Measurements from ENCODE around the gene DDX43. TPM values are rescaled to one million over a fixed set of nuclear protein-coding genes. Genes with fewer than 3 reads are reported as not detected.
A peak's percentile ranks its signal among the peaks of the same experiment; 100 is the strongest.

Gene DDX43
- total and polyA plus RNA-seq, 8 donors, result 0.27 to 1.5 (median 1.2) TPM

DNA sequence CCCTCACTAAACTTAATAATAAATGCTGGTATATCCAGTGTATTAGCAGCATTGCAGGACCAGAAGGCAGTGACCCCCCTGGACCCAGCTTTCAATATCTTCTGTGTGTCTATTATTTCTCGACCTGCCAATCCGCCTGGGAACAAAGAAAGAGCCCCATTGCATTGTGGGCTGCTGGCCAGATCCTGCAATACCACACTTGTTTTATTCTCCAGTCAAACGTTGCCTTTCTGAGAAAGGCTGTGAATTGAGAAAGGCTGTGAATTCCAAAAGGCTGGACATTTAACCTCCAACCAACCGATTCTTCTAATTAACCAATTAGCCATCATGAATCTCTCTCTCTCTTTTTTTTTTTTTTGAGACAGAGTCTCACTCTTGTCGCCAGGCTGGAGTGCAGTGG is 65.4 kb downstream of the DDX43 start:
- Histone ChIP-seq H3K4me1 (peaks cover 7 to 55% of the 10 kb centered on the region in 2 donors), H3K9me3 (no peaks in the 10 kb centered on the region), H3K36me3 (no peaks in the 10 kb centered on the region), H3K4me3 (no peak overlapping the region), H3K27ac (no peak overlapping the region), H3K27me3 (no peaks in the 10 kb centered on the region)
- no peak for ATAC-seq
- intact Hi-C loops (cut with DNase I), result no loop called here
- TF ChIP-seq, protein P1, sequence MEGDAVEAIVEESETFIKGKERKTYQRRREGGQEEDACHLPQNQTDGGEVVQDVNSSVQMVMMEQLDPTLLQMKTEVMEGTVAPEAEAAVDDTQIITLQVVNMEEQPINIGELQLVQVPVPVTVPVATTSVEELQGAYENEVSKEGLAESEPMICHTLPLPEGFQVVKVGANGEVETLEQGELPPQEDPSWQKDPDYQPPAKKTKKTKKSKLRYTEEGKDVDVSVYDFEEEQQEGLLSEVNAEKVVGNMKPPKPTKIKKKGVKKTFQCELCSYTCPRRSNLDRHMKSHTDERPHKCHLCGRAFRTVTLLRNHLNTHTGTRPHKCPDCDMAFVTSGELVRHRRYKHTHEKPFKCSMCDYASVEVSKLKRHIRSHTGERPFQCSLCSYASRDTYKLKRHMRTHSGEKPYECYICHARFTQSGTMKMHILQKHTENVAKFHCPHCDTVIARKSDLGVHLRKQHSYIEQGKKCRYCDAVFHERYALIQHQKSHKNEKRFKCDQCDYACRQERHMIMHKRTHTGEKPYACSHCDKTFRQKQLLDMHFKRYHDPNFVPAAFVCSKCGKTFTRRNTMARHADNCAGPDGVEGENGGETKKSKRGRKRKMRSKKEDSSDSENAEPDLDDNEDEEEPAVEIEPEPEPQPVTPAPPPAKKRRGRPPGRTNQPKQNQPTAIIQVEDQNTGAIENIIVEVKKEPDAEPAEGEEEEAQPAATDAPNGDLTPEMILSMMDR (IDR thresholded peaks at IDR 0.05), result no peak
- DNase-seq, result no peak

DNA sequence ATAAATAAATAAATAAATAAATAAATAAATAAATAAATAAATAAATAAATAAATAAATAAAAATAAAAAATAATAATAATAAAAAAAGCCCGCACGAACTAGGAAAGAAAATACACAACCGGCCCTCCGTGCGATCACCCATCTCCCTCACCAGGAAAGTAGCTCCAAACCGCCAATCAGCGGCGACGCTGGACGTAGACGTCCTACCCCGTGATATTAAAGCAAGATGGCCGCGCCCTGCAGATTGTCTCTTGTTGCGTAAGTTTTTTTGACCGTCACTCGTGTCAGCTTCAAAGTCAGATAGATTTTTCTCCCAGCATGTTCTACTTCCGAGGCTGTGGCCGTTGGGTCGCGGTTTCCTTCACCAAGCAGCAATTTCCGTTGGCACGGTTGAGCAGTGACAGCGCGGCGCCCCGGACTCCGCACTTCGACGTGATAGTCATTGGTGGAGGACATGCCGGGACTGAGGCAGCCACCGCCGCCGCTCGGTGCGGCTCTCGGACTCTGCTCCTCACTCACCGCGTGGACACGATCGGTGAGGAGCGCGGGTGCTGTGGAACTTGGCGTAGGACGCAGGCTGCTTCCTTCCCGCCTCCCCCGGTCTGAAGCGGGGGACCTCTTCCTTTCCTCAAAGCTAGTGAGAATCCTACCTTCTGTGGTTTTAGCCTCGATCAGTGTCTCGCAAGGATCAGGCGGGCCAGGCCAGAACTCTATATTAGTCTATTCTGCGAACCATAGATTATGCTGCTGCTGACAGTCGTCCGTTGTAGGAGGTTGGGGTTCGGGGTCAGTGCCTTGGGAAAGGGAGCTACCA is 67.1 kb downstream of the DDX43 start, which contains the start of gene MTO1:
MTO1 (plus strand) TSS at position 201 of the 814 bp plus-strand sequence; CDS start at position 319, 118 bp downstream.
- TF ChIP-seq, protein P1 (IDR thresholded peaks at IDR 0.05), result peak in 1 of 2 donors; percentile 13
- peak within 1 kb of the TSS; percentile 94 for H3K27ac ChIP-seq
- DNase-seq (peak; percentile 82 to 96 (median 94)), ATAC-seq (peak; percentile 99)
- H3K27me3 ChIP-seq, result no peaks in the 10 kb centered on the region
- peaks cover 7 to 41% of the 10 kb centered on the region in 2 donors for H3K4me1 ChIP-seq
- no peaks in the 10 kb centered on the region for H3K9me3 ChIP-seq
- peaks cover 0 to 12% of the 10 kb centered on the region in 2 donors for H3K36me3 ChIP-seq
- intact Hi-C loops (cut with DNase I), result no loop called here
- peak within 1 kb of the TSS; percentile 80 to 89 for H3K4me3 ChIP-seq

Other genes starting within 250 kb of the DDX43 start
- not detected for gene KHDC1L, start 169.3 kb upstream of the DDX43 start, total RNA-seq
- 1 to 10 TPM in 2 of 6 donors, under 1 TPM in 4; 0.24 to 1.2 (median 0.88) TPM for gene KHDC1L, start 169.3 kb upstream of the DDX43 start, polyA plus RNA-seq (ENCODE audit: insufficient read length in 6 of 6)
- gene KHDC1, start 131.6 kb upstream of the DDX43 start, total RNA-seq, result 1 to 10 TPM; 1.9 to 2.4 TPM
- 10 to 100 TPM; 11.7 to 13.5 (median 12.4) TPM for gene KHDC1, start 131.6 kb upstream of the DDX43 start, polyA plus RNA-seq (ENCODE audit: insufficient read length in 6 of 6)
- gene DPPA5, start 40.6 kb upstream of the DDX43 start, total RNA-seq, result not detected
- gene DPPA5, start 40.6 kb upstream of the DDX43 start, polyA plus RNA-seq (ENCODE audit: insufficient read length in 6 of 6), result not detected
- gene KHDC3L, start 32.2 kb upstream of the DDX43 start, total RNA-seq, result not detected
- gene KHDC3L, start 32.2 kb upstream of the DDX43 start, polyA plus RNA-seq (ENCODE audit: insufficient read length in 6 of 6), result under 1 TPM in 3 of 6 donors, not detected in 3; 0.13 to 0.23 (median 0.18) TPM
- under 1 TPM; 0.38 to 0.71 TPM for gene OOEP, start 24.9 kb upstream of the DDX43 start, total RNA-seq
- gene OOEP, start 24.9 kb upstream of the DDX43 start, polyA plus RNA-seq (ENCODE audit: insufficient read length in 6 of 6), result under 1 TPM in 4 of 6 donors, not detected in 2; 0.21 to 0.35 (median 0.24) TPM
- gene CGAS, start 57.5 kb downstream of the DDX43 start, total RNA-seq, result 10 to 100 TPM in 1 of 2 donors, 1 to 10 TPM in 1; 6.5 to 11.8 TPM
- gene CGAS, start 57.5 kb downstream of the DDX43 start, polyA plus RNA-seq (ENCODE audit: insufficient read length in 6 of 6), result 1 to 10 TPM; 6.0 to 8.4 (median 6.9) TPM
- gene MTO1, start 66.9 kb downstream of the DDX43 start, total RNA-seq, result 10 to 100 TPM; 18.9 to 27.3 TPM
- gene MTO1, start 66.9 kb downstream of the DDX43 start, polyA plus RNA-seq (ENCODE audit: insufficient read length in 6 of 6), result 10 to 100 TPM; 30.0 to 40.7 (median 34.4) TPM
- 1,000 to 10,000 TPM; 7,825 to 9,246 TPM for gene EEF1A1, start 126.2 kb downstream of the DDX43 start, total RNA-seq
- gene EEF1A1, start 126.2 kb downstream of the DDX43 start, polyA plus RNA-seq (ENCODE audit: insufficient read length in 6 of 6), result over 10,000 TPM; 23,165 to 26,911 (median 24,722) TPM